RKO (cell line): Measurements from ENCODE around the gene TOPBP1.

ENCODE experiments used
- DNase-seq: peaks from one replicate; pipeline ENCODE4 v3.0.0-alpha.2; 2016; ENCODE audit warnings: low spot score

Gene TOPBP1

DNA sequence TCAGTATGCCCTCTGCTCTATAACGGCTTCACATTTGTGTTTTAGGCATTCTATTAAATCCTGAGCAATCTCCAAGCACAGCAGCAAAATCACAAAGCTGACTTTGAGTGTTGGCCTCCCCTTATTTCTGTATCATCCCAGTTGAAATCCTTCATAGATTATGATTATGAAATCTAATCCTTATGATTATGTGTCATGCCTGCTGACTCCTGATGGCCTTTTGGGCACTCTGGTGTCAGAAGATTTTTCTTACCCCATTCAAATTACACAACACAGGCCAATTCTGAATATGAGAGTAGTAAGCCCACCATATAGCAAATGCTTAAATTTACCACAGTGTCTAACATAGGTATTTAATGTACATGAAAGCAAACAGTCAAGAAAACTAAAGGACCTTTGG lies 53.9 kb downstream of the TOPBP1 start:
- DNase-seq: no peak

DNA sequence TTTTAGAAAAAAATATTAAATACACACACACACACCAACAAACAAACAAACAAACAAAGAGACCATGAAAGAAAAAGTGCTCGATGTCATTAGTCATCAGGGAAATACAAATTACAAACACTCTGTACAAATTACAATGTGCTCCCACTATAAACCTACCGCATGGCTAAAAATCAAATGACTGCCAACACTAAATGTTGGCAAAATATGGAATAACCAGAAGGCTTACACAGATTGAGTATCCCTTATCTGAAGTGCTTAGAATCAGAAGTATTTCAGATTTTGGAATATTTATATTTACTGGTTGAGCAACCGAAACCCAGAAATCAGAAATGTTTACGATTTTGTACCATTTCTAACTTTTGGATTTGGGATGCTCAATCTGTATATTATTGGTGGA lies 54.8 kb downstream of the TOPBP1 start:
- no peak for DNase-seq

DNA sequence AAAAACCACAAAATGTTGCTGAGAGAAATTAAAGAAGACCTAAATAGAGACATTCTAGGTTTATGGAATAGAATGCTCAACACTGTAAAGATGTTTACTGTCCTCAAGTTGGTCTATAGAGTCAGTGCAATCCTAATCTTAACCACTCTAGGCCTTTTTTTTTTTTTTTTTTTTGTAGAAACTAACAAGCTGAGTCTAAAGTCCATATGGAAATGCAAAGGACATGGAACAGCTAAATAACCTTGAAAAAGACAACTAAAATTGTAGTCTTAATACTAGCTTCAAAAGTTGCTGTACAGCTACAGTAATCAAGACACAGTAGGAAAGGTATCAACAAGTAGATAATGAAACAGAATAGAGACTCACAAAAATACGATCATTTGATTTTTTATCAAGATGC lies 55.4 kb downstream of the TOPBP1 start:
- DNase-seq: no peak

DNA sequence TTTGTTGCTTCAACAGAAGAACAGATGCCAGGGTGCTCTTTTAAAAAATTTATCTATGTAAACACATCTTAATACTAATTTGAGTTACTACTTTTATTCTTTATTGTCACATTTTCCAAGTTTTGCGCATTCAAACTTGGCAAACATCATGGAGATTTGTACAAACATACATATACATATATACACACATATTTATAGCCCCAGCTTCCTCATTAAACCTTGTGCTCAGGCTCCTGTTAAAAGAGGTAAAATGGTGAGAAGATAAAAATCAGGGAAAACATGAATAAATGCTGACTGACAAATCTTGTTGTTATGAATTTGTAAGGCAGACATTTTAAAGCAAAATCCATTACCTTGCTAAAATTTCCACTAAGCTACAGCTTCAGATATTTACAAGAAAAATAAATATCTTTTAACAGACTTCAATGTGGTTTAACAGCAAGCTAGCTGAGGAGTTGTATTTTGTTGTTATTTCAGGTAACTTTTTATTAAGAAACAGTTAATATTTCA lies 61.1 kb downstream of the TOPBP1 start:
- no peak for DNase-seq

DNA sequence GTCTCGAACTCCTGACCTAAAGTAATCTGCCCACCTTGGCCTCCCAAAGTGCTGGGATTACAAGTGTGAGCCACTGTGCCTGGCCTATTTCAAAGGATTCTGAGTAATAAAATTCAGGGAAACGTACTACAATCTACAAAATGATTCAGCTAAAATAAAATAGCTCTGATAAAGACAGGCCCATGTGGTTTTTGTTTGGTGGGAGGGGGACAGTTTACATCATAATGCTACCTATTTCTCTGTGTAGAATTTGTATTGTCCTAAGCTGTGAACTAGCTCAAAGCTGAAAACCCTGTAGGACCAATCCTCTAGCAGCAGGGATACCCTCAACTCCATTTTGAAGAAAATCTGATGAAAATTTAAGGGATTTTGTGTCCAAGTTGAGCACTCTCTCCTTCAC lies 62.5 kb downstream of the TOPBP1 start:
- no peak for DNase-seq

DNA sequence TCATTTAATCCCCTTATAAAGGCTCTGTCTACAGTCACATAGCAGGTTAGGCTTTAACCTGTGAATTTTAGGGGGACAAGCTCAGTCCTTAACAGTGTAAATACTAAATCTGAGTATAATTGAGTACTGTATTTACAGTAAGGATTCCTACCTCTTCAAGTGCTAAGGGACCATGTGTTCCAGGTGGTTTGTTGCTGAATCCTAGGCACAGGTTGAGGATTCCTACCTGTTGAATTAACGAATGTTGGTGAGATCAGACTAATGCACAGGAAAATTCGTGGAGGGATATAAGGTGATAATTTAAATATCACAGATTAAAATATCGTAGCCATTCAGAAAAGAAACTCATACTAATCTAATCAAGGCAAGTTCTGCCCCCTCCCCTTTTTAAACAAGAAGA lies 63.3 kb downstream of the TOPBP1 start:
- DNase-seq: no peak

GRCh38 chr3:133595341-133595740 lies 66.4 kb downstream of the TOPBP1 start:
- DNase-seq: peak; percentile 56

DNA sequence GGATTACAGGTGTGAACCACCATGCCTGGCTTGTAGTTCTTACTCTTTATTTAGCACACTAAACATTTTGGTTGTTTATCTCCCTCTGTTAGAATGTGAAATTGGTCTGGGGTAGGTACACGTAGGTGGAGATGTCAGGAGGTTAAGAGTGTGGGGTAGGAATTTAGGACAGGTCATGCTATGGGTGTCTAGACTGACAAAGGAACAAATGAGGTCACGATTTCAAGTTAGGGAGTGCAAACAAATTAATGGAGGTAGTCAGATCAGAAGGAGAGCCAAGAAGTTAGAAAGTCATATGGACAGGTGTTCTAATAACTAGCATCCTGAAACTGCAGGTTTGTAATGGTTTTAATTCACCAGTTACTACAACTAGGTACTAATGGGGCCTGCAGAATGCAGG lies 68.5 kb downstream of the TOPBP1 start:
- DNase-seq: no peak

DNA sequence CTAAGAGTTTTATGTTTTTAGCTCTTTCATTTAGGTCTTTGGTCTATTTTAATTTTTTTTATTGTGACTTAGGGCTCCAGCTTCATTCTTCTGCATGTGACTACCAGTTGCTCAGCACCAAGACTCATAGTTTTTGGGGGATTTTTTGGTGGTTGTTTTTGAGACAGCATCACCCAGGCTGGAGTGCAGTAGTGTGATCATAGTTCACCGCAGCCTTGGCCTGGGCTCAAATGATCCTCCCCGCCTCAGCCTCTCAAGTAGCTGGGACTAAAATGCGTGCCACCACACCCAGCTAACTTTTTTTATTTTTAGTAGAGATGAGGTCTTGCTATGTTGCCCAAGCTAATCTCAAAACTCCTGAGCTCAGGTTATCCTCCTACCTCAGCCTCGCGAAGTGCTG lies 68.9 kb downstream of the TOPBP1 start:
- DNase-seq: no peak

DNA sequence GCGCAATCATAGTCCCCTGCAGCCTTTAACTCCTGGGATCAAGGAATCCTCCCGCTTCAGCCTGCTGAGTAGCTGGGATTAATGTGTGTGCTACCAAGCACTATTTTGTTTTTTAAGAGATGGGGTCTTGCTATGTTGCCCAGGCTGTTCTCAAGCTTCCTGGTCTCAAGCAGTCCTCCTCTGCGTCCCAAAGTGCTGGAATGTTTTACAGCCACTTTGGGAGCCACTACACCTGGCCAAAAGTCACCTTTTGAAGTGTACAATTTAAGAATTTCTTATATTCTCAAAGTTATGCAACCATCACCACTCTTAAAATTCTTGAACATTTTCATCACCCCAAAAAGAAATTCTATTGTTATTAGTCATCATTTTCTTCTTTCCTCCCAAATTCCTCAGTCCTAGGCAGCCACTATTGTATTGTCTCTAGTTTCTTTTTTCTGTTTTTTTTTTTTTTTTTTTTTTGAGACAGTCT lies 70.4 kb downstream of the TOPBP1 start:
- peak; percentile 46 for DNase-seq

- no peak for DNase-seq
Measured at GRCh38 chr3:133589503-133589902, 72.2 kb downstream of the TOPBP1 start.

- DNase-seq: no peak
Measured at GRCh38 chr3:133588784-133589465, 72.8 kb downstream of the TOPBP1 start.

- no peak for DNase-seq
Measured at GRCh38 chr3:133588035-133588434, 73.7 kb downstream of the TOPBP1 start.

GRCh38 chr3:133583396-133583795 lies 78.3 kb downstream of the TOPBP1 start:
- no peak for DNase-seq

- DNase-seq: peak; percentile 78
Measured at GRCh38 chr3:133578548-133579191, 83.1 kb downstream of the TOPBP1 start.

DNA sequence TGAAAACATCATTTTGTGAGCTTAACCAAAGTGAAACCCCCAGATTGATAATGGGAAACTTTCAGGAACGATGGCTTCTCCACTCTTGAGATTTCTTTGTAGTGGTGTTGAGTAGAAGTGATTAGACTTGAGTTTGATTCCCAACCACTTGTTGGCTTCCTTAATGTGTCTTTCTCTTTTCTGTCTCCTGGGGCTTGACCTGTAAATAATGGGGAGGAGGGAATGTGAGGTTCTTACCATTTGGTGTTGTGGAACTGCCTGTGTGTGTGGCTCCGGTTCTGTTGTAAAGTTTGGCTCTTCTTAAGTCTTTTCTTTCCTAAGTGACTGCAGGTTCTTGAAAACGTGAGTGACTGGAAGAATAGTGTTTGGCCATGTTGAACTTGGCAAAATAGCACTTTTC lies 85.6 kb downstream of the TOPBP1 start:
- no peak for DNase-seq

- DNase-seq: peak; percentile 48
Measured at GRCh38 chr3:133575086-133575485, 86.7 kb downstream of the TOPBP1 start.

DNA sequence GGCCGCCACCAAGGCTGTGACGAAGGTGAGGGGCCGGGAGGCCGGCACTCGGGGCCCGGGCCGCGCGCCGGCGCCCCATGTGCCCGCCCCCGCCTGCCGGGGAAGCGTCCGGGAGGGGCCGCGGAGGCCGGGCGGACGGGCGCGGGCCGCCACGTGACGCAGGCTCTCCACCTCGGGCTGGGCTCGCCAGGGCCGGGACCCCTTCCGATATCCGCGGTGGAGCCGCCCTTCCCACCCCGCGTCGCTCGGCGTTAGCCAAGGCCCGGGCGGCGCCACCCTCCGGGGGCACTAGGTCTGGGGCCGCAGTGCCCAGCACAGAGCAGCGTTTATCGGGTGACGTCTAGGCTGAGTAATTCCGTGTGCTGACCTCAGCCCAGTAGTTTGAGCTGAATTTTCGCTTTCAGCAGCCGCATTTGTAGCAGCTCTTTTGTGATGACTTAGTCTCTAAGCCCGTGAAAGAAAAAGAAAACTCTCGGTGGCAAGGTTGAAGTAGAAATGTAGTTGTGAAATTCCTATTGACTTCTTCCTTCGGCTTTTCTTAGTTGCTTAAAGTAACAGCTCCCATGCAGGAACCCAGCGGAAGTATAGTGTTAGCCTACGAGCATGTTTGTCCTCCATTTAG lies 87.4 kb downstream of the TOPBP1 start:
- DNase-seq: peak; percentile 91

DNA sequence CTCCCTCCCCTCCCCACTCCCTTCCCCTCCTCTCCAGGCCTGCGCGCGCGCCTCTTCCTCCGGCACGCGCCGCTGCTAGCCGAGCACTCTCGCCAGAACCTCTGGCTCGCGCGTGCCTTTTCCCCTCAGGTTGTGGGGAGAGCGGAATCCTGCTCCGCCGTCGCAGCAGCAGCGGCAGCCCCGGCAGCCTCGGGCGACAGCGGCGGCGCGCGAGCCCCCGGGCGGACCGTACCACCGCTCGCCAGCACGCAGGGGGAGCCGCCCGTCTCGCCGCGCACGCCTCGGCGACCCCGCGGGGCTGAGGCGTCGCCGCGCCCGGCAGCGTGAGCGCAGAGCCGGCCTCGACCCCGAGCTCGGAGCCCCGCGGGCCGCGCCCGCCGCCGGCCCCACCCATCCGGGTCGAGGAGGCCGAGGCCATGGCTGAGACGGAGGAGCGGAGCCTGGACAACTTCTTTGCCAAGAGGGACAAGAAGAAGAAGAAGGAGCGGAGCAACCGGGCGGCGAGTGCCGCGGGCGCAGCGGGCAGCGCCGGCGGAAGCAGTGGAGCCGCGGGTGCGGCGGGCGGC lies 88.0 kb downstream of the TOPBP1 start, which contains the start of gene CDV3:
Gene CDV3, plus strand, starts transcription at position 58 of the 566 bp plus-strand sequence. Its CDS starts 359 bp downstream, at position 417.
- no peak for DNase-seq

GRCh38 chr3:133573054-133573628 lies 88.6 kb downstream of the TOPBP1 start:
- DNase-seq: peak; percentile 99

- DNase-seq: peak; percentile 42
Measured at GRCh38 chr3:133572158-133573053, 89.3 kb downstream of the TOPBP1 start.
